SK-N-SH (cell line): ENCODE results near the gene MCC.

Experiments
- EP300 ChIP-seq, 2 experiments: IDR thresholded peaks; 2 replicates each; pipeline versions ENCODE4 v1.4.0 to v1.6.1; 2012; ENCODE audit warnings: borderline replicate concordance in 1 of 2, low read depth in 1 of 2, low read length in 1 of 2
- EZH2phosphoT487 ChIP-seq: fragments of 200-600 bp; sonication (generic); IDR thresholded peaks from 2 replicates; pipeline ENCODE4 v1.6.1; 2017; ENCODE audit warnings: low read depth, mixed run types, mild to moderate bottlenecking, antibody characterized with exemption, moderate library complexity, borderline replicate concordance
- MXI1 ChIP-seq: IDR thresholded peaks from 2 replicates; pipeline ENCODE4 v1.6.1; 2012; ENCODE audit warnings: mild to moderate bottlenecking, low read depth, low read length, improper control_type of control experiment

- TF ChIP-seq EP300 (IDR thresholded peaks at IDR 0.05; ENCODE audit: borderline replicate concordance in 1 of 2, low read depth in 1 of 2, low read length in 1 of 2) (no peak), EZH2phosphoT487 (no peak), MXI1 (no peak)
Measured at GRCh38 chr5:113293975-113294310, 194.3 kb downstream of the MCC start.
